NCI-H446 (cell line): ENCODE results near the gene AIRE.
"Not testable (repeated sequence)": the region's sequence is repeated elsewhere in the genome, so short reads cannot be mapped to it uniquely, and the experiment has no call there.

Experiments used
- DNase-seq, 2 experiments: peaks; one replicate each; lab custom pipeline; 2025; lab: John Stamatoyannopoulos, UW

AIRE gene

DNA sequence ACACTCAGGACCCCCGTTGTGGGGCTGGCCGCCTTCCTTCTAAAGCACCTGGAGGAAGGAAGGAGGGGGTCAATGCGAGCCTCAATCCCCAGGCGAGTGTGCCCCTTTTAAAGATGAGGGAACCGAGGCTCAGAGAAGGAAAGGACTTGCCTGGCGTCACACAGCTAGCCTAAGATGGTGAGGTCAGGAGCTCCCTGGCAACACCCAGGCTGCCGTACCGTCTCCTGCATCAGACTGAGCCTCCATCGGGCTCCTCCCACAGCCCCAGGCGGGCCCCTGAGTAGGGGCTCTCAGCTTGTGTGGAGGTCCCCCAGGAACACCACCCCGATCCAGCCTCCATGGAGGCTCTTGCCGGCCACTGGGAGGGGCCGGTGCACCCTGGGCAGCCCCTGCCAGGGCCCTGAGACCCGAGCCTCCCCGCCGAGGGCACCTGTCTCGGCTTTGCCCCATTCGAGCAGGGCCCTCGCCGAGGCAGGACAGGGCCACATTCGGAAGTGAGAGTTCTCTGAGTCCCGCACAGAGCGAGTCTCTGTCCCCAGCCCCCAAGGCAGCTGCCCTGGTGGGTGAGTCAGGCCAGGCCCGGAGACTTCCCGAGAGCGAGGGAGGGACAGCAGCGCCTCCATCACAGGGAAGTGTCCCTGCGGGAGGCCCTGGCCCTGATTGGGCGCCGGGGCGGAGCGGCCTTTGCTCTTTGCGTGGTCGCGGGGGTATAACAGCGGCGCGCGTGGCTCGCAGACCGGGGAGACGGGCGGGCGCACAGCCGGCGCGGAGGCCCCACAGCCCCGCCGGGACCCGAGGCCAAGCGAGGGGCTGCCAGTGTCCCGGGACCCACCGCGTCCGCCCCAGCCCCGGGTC, at the start of gene AIRE:
TSS of gene AIRE (plus strand) at position 739 of the 855 bp plus-strand sequence. CDS start 131 bp downstream, outside the sequence.
- DNase-seq = no peak

GRCh38 chr21:44240353-44240752, 45.3 kb upstream of the AIRE start:
- not testable (repeated sequence) for DNase-seq

DNA sequence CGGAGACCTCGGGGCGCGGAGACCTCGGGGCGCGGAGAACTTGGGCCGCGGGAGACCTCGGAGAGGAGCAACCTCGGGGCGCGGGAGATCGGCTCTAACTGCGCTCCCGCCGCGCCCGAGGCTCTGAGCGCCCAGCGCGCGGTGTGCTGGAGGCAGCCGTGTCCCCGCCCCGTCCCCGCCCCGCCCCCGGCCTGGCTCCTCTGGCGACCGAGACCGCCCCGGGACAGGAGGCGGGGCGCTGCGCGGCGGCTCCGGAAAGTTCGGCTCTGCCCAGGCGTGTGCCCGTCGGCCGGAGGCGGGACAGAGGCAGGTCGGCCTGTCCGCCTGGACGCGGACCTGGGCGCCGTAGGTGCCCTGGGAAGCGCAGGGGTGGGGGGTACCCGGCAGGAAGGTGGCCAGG, 44.8 kb upstream of the AIRE start, which contains the start of gene ICOSLG:
TSS of gene ICOSLG (minus strand) at position 102 of the 400 bp plus-strand sequence. CDS start 126 bp downstream, outside the sequence.
- not testable (repeated sequence) for DNase-seq

DNA sequence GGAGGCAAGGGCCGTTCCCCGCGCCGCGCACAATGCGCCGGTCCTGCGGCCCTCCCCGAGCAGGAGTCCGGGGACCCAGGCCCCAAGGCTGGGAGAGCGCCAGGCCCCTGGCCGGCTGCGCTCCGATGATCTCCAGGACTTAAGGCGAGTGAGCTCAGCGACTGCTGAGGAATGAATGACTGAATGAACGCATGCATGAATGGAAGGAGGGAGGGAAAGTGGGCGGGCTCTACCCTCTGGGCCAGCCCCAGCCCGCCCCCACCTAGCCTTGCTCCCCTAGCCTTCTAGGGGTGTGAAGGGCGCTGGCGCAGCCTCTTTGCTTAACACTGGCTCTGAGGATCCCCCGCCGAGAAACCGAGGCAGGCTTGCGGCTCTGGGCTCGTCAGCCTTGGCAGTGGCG, 44.4 kb upstream of the AIRE start:
- not testable (repeated sequence) for DNase-seq

GRCh38 chr21:44243980-44244379, 41.7 kb upstream of the AIRE start:
- not testable (repeated sequence) for DNase-seq

DNA sequence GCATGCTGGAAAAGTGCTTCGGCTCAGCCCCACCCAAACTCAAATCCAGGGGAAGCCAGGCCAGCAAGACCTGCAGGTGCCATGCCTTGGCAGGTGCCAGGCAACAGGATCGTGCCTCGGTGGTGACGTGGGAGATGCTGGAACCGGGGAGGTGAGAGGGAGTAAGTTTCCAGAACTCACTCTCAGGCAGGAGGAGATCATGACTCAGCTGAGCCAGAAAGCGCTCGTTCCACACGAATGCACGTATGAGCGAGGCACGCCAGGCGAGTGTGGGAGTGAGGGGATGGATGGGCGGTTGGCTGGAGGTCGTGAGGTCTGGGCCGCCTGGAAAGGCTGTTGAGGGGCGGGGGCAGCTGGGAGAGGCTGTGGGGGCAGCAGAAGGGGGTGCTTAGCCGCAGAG, 37.8 kb upstream of the AIRE start:
- not testable (repeated sequence) for DNase-seq

DNA sequence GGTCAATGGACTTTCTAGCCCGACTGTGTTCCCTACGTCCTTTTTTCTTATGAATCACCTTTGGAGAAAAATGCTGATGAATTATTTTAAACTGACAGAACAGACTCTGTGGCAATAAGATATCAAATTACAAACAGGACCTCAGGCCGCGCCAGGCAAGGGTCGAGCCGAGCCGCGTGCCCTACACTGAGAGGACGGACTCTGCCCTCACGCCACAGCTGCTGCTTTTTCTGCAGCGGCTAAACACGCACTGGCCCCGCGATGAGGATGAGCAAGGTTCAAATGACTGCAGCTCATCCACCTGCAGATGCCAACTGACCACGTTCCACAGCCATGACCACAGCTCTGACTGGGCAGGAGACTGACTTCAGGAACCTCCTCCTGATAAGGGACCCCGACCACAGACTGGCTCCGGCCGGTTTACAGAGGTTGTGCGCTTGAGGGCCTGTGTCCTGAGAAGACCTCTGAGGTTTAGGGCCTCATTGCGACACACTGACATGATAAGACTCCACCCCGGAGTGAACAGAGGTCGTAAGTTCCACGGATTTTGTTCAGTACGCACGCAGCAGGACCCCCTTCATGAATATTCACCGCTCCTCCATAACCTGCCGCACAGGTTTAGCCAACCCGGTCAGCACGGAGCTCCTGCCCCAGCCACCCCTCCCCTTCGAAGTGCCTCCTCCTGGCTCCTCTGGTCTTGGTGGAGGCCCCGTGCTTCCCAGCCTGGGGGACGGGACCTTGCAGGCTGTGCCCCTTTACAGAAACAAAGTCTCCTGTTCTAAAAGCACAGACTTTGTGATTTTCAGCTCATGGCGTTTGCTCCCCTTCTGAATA, 36.3 kb upstream of the AIRE start:
- DNase-seq = not testable (repeated sequence)

GRCh38 chr21:44253832-44254710, 31.6 kb upstream of the AIRE start:
- DNase-seq = no peak

DNA sequence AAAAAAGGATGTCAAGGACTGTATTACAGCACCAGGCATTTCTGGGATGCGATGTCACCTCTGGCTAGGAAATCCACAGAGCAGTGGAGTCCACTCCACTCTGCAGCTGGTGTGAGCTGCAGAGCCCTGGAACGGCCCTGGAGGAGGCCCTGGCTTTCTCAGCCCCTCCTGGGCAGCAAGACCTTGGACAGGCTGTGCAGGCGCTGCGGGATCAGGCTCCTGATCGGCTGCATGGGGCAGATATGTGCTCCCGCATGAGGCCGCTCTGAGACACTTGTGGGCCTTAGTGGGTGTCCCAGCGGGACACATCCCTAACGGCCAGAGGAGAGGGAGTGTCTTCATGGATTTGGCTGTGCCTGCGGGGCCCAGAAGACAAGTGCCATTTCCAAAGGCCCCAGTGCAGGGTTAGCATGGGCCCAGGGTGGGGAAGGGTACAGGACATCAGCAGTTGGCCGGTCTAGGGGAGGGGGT, 30.1 kb upstream of the AIRE start:
- DNase-seq = no peak

GRCh38 chr21:44258056-44258725, 27.5 kb upstream of the AIRE start:
- no peak for DNase-seq

DNA sequence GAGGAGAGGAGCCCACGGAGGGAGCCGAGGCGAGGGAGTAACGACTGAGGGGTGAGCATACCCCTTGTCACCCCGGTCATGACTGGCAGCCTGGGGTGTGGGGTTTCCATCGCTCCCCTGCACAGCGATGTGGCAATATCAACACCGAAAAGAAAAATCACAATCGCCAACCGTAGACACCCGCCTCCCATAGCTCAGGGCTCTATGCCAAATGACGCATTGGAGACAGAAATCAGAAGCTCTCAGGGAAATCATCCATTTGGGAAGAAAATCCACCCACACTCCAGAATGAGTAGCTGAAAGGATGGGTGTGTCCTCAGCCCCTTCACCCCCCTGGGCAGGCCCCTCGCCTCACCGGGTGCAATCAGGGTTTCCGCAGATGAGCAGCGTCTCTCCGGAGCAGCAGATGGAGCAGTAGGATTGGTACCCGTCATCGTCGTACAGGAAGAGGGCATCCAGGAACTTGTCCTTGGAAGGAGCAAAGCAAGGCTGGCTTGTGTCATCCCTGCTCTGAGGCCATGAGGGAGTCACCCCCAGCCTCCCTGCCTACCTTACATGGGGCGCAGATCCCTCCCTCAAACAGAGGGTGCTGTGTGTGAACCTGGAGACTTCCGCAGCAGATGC, 26.5 kb upstream of the AIRE start:
- DNase-seq = no peak

DNA sequence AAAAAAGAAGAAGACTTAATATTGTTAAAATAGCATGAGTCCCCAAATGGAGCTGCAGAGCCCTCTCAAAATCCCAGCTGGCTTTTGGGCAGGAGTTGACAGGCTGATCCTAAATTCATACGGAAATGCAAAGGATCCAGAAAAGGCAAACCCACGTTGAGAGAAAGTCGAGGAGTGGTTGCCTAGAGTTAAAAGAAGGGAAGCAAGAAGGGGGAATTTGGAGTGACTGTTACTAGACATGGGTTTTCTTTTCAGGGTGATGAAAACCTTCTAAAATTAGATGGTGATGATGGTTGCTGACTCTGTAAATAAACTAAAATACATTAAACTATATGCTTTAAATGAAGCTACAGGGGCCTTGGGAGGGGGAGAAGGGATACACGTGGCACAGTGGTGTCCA, 25.6 kb upstream of the AIRE start:
- no peak for DNase-seq

DNA sequence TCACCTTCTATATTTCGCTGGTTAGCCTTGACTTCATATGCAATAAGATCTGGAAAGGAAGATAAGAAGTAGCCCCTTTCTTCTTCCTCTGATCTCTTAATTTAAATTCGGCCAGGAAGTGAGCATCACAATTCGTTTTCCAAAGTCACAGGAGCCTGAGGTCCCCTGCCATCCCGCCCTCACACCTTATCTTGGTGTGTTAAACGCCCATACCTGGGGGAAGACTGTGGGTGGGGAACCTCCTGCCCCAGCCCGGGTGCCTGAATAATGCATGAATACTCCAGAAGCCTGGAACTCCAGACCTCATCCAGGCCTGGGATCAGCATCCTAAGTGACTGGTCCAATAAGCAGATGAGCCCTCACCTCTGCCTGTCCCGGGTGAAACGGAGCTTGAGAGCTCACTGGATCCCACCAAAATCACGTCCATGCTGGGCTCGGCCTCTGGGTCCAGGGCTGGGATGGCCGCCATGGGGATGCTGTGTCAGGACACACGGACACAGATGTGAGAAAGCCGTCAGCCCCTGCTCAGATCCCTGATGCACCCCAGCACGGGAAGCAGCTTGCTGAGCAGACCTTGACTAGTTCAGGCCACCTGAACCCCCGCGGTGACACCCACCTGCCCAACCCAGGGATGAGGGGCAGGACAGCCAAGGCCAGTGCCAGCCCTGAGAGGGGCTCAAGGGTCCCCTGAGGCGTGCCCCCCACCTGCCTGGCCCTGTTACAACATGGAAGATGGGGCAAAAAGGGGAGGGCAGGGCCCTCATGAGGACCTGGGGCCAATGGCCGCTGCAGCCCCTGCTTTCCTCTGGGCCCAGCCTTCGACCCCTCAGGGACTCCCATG, 24.7 kb upstream of the AIRE start:
- no peak for DNase-seq

DNA sequence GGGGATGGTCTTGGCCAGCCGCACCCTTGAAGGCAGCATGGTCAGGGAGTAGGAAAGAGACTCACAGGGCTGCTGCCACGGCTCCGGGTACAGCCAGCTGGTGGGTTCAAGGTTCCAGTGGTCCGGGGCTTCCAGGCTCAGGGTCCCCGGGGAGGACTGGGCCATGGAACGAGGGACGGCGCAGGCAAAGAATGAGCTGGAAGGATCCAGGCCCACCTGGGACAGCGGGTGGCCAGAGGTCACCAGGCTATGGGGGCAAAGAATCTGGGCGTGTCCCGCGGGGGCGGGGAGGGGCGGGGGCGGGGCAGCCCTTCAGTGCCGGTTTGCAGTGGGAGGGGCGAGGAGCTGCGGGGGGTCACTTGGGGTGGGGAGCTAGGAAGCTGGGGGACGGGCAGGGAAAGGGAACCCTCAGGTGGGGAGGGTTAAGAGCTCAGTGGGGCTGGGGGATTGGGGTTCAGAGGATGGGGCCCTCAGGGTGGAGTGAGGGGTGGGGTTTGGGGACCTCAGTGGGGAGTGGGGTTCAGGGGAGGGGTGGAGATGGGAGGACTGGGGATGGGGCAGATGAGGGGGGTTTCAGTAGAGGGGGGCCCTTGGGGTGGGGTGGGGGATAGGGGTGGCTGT, 23.9 kb upstream of the AIRE start, which contains the start of gene DNMT3L:
TSS of gene DNMT3L (minus strand) at position 223 of the 621 bp plus-strand sequence. CDS start 638 bp downstream, outside the sequence.
- no peak for DNase-seq

DNA sequence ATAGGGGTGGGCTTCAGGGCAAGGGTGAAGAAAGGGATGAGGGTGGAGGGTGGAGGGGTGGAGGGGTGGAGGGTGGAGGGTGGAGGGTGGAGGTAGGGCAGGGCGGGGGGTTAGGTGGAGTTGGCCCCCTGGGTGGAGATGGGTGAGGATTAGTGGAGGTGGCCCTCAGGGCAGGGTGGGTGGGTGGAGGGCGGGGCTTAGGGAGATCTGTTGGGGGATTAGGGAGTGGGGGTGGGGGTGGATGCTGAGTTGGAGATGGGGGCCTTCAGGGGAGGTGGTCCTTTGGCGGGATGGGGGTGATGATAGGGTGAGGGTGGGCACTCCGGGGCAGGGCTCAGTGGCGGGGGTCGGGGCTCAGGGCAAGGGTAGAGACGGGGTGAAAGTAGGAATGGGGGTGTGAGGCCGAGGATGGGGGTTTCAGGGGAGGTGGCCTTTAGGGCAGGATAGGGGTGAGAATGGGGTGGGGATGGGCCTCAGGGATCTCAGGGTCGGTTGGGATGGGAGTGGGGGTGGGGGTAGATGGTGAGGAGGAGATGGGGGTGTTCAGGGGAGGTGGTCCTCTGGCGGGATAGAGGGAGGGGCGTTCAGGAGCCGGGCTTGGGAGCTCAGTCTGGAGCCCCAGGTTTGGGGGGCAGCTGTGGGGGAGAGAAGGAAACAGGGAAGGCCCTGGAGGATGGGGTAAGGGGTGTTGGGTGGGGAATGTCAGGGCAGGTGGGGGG, 23.2 kb upstream of the AIRE start:
- DNase-seq = no peak

DNA sequence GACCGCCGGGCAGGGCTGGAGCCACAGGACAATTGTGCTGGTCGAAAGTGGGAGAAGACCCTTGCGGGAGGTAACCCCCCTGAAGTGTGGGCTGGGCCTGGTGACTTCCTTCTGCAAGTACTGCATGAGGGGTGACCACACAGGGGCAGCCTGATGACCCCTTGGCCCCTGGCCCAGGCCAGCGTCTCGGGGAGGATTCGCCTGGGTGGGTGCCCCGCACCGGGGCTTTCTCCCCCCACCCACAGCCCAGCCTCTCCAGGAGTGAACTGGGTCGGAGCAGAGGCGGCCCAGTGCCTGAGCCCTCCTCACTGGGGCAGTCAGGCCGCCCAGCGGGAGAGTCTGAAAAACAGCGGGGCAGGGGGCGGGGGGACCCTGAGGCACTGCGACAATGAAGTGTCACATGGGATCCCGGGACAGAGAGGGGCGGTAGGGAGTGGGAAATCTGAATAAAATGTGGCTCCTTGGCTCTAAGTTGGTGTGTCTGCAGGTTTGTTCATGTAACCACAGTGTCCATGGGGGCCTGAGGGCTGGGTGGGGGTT, 22.4 kb upstream of the AIRE start:
- DNase-seq = no peak

- DNase-seq = no peak
Observed at GRCh38 chr21:44263768-44264167, 21.9 kb upstream of the AIRE start.

DNA sequence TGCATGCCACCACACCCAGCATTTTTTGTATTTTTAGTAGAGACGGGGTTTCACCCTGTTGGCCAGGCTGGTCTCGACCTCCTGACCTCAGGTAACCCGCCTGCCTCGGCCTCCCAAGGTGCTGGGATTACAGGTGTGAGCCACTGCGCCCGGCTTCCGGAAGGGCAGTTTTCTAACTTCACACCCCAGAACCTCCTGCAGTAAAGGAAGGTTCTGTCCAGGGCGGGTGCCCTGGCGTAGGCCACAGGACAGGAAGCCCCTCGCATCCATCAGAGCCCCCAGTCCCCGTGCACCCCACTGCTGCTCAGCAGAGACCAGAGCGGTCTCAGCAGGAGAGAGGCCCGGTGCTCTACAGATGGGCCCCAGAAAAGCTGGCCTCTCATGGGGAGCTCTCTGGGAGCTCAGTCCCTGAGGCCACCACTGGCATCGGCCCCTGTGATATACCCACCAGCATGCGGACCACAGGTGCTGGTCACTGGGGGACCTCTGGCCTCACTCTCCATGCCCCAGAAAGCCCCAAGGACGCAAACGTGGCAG, 19.9 kb upstream of the AIRE start:
- no peak for DNase-seq
